Measurements from ENCODE around the gene DMRT3. TPM values are rescaled to one million over a fixed set of nuclear protein-coding genes. Genes with fewer than 3 reads are reported as not detected.
A peak's percentile ranks its signal among the peaks of the same experiment; 100 is the strongest.

DMRT3 gene
- total RNA-seq, 4 donors from 2014 or later = 0.42 TPM; not detected in 3

GRCh38 chr9:1005043-1005667, 28.7 kb downstream of the DMRT3 start:
- no peaks in the 10 kb centered on the region for H3K36me3 ChIP-seq
- peaks cover 3% of the 10 kb centered on the region for H3K27me3 ChIP-seq
- TF ChIP-seq POLR2A (IDR thresholded peaks at IDR 0.05) (no peak), POLR2AphosphoS5 (IDR thresholded peaks at IDR 0.05) (no peak), EP300 (IDR thresholded peaks at IDR 0.05) (no peak)
- TF ChIP-seq, protein P1, sequence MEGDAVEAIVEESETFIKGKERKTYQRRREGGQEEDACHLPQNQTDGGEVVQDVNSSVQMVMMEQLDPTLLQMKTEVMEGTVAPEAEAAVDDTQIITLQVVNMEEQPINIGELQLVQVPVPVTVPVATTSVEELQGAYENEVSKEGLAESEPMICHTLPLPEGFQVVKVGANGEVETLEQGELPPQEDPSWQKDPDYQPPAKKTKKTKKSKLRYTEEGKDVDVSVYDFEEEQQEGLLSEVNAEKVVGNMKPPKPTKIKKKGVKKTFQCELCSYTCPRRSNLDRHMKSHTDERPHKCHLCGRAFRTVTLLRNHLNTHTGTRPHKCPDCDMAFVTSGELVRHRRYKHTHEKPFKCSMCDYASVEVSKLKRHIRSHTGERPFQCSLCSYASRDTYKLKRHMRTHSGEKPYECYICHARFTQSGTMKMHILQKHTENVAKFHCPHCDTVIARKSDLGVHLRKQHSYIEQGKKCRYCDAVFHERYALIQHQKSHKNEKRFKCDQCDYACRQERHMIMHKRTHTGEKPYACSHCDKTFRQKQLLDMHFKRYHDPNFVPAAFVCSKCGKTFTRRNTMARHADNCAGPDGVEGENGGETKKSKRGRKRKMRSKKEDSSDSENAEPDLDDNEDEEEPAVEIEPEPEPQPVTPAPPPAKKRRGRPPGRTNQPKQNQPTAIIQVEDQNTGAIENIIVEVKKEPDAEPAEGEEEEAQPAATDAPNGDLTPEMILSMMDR (IDR thresholded peaks at IDR 0.05) = peak in 1 of 2 donors; percentile 36
- peaks cover 3% of the 10 kb centered on the region for H3K4me1 ChIP-seq
- no peak for DNase-seq (ENCODE audit: low spot score in 2 of 2)
- H3K27ac ChIP-seq = no peak overlapping the region
- WGBS = 77% methylated on average over 8 of the region's 10 CpGs
- H3K9me3 ChIP-seq = no peaks in the 10 kb centered on the region
- no peak overlapping the region for H3K4me3 ChIP-seq

GRCh38 chr9:1007312-1007711, 30.9 kb downstream of the DMRT3 start:
- TF ChIP-seq, protein P1 (IDR thresholded peaks at IDR 0.05) = no peak
- TF ChIP-seq POLR2AphosphoS5 (IDR thresholded peaks at IDR 0.05) (no peak), EP300 (IDR thresholded peaks at IDR 0.05) (no peak), POLR2A (IDR thresholded peaks at IDR 0.05) (no peak)
- H3K27me3 ChIP-seq = peaks cover 3% of the 10 kb centered on the region
- 88% methylated on average over 3 of the region's 3 CpGs for WGBS
- H3K4me3 ChIP-seq = no peak overlapping the region
- no peak overlapping the region for H3K27ac ChIP-seq
- no peak for DNase-seq (ENCODE audit: low spot score in 2 of 2)
- H3K36me3 ChIP-seq = no peaks in the 10 kb centered on the region
- peaks cover 3% of the 10 kb centered on the region for H3K4me1 ChIP-seq
- no peaks in the 10 kb centered on the region for H3K9me3 ChIP-seq

GRCh38 chr9:1008216-1008615, 31.8 kb downstream of the DMRT3 start:
- DNase-seq (ENCODE audit: low spot score in 2 of 2) = no peak
- 85% methylated on average over 3 of the region's 3 CpGs for WGBS
- H3K9me3 ChIP-seq = no peaks in the 10 kb centered on the region

GRCh38 chr9:1009101-1009707, 32.7 kb downstream of the DMRT3 start:
- Histone ChIP-seq H3K4me3 (no peak overlapping the region), H3K4me1 (peaks cover 3% of the 10 kb centered on the region), H3K27ac (no peak overlapping the region), H3K9me3 (no peaks in the 10 kb centered on the region), H3K27me3 (peaks cover 6% of the 10 kb centered on the region), H3K36me3 (no peaks in the 10 kb centered on the region)
- TF ChIP-seq, protein P1 (IDR thresholded peaks at IDR 0.05) = peak; percentile 86 to 97
- TF ChIP-seq EP300 (IDR thresholded peaks at IDR 0.05) (no peak), POLR2A (IDR thresholded peaks at IDR 0.05) (no peak)
- DNase-seq (ENCODE audit: low spot score in 2 of 2) = peak; percentile 88 to 91
- WGBS = 4% methylated on average over 12 of the region's 14 CpGs

More at GRCh38 chr9:1008216-1008615, 31.8 kb downstream of the DMRT3 start:
- Histone ChIP-seq H3K4me3 (no peak overlapping the region), H3K27me3 (peaks cover 6% of the 10 kb centered on the region), H3K36me3 (no peaks in the 10 kb centered on the region), H3K4me1 (peaks cover 3% of the 10 kb centered on the region), H3K27ac (no peak overlapping the region)
- no peak for TF ChIP-seq POLR2AphosphoS5 (IDR thresholded peaks at IDR 0.05)
- TF ChIP-seq, protein P1 (IDR thresholded peaks at IDR 0.05) = no peak
- TF ChIP-seq POLR2A (IDR thresholded peaks at IDR 0.05) = no peak
- TF ChIP-seq EP300 (IDR thresholded peaks at IDR 0.05) = no peak

DNA sequence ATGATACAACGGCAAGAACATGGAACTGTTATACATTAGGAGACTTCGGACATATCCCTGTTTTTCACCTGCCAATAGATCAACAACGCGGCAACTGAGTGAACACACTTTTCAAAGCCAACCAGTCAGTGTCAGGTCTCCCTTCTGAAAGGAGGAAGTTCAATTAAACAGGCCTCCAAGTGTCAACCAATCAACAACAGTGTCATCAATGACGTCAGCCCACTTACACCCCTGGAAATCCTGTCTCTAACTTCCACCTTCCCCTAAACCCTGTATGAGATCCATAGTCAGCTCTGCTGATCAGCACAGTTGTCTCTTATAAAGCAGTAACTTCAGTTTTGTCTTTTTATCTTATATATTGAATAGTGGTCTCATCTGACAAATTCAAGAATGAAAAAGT, 36.6 kb downstream of the DMRT3 start:
- no peak for DNase-seq (ENCODE audit: low spot score in 2 of 2)
- peaks cover 3% of the 10 kb centered on the region for H3K4me1 ChIP-seq
- TF ChIP-seq POLR2AphosphoS5 (IDR thresholded peaks at IDR 0.05) = no peak
- TF ChIP-seq POLR2A (IDR thresholded peaks at IDR 0.05) = no peak
- TF ChIP-seq, protein P1 (IDR thresholded peaks at IDR 0.05) = no peak
- TF ChIP-seq EP300 (IDR thresholded peaks at IDR 0.05) = no peak
- H3K36me3 ChIP-seq = no peaks in the 10 kb centered on the region
- peaks cover 3% of the 10 kb centered on the region for H3K27me3 ChIP-seq
- 72% methylated on average over 5 of the region's 5 CpGs for WGBS
- no peak overlapping the region for H3K4me3 ChIP-seq
- H3K9me3 ChIP-seq = no peaks in the 10 kb centered on the region
- no peak overlapping the region for H3K27ac ChIP-seq
